Fibroblast of mammary gland (primary cell): ENCODE data around the gene OR4D2.
"Not testable (repeated sequence)": the region's sequence is repeated elsewhere in the genome, so short reads cannot be mapped to it uniquely, and the experiment has no call there.

Experiments used
- DNase-seq: peaks from one replicate; pipeline ENCODE4 v3.0.0-alpha.2; 2010; ENCODE audit warnings: low read depth
- H3K4me3 ChIP-seq: 2 replicates; pipeline ENCODE4 v1.5.1; 2011; ENCODE audit warnings: low read depth, mild to moderate bottlenecking, low read length, moderate library complexity; ENCODE audit not compliant: control insufficient read depth
- CTCF ChIP-seq: conservative IDR thresholded peaks from 2 replicates; pipeline ENCODE4 v1.5.1; 2011; ENCODE audit warnings: low read depth, low read length, inconsistent platforms; ENCODE audit not compliant: control insufficient read depth, insufficient read depth

OR4D2 gene

GRCh38 chr17:58166682-58167081, at the start of gene OR4D2:
OR4D2 (plus strand) TSS chr17:58166982; CDS start chr17:58169656, 2,674 bp downstream.
- no peak within 1 kb of the TSS for H3K4me3 ChIP-seq

GRCh38 chr17:58117382-58117781, 49.4 kb upstream of the OR4D2 start:
- no peak for DNase-seq
- no peak overlapping the region for H3K4me3 ChIP-seq
- no peak for TF ChIP-seq CTCF

More at GRCh38 chr17:58166682-58167081, at the start of gene OR4D2:
- no peak for TF ChIP-seq CTCF
- no peak for DNase-seq

GRCh38 chr17:58119491-58119890, 47.3 kb upstream of the OR4D2 start:
- no peak for TF ChIP-seq CTCF
- H3K4me3 ChIP-seq = no peak overlapping the region
- no peak for DNase-seq

- TF ChIP-seq CTCF = no peak
- DNase-seq = peak; percentile 61
- H3K4me3 ChIP-seq = no peak overlapping the region
Measured at GRCh38 chr17:58120195-58120822, 46.5 kb upstream of the OR4D2 start.

GRCh38 chr17:58121925-58122324, 44.9 kb upstream of the OR4D2 start:
- peak; percentile 48 for DNase-seq
- peak; percentile 29 for TF ChIP-seq CTCF
- no peak overlapping the region for H3K4me3 ChIP-seq

GRCh38 chr17:58127846-58128245, 38.9 kb upstream of the OR4D2 start:
- no peak for DNase-seq
- no peak for TF ChIP-seq CTCF
- H3K4me3 ChIP-seq = no peak overlapping the region

GRCh38 chr17:58132697-58133096, 34.1 kb upstream of the OR4D2 start:
- DNase-seq, H3K4me3 ChIP-seq: not testable (repeated sequence)
